Femur (tissue), 1 donor: Measurements from ENCODE around the gene THOP1.
"Not testable (repeated sequence)": the region's sequence is repeated elsewhere in the genome, so short reads cannot be mapped to it uniquely, and the experiment has no call there.

ENCODE experiments used
- DNase-seq: peaks from one replicate; pipeline ENCODE4 v3.0.0-alpha.2; 2017

Gene THOP1

GRCh38 chr19:2817237-2817829, 32.0 kb downstream of the THOP1 start:
- not testable (repeated sequence) for DNase-seq

GRCh38 chr19:2819540-2820111, 34.3 kb downstream of the THOP1 start, which contains the start of gene ZNF554:
TSS of gene ZNF554 (plus strand) at chr19:2819868. CDS start at chr19:2820072, 204 bp downstream.
- peak; percentile 97 for DNase-seq

- no peak for DNase-seq
Measured at GRCh38 chr19:2820112-2820702, 34.9 kb downstream of the THOP1 start.

GRCh38 chr19:2822846-2823245, 37.5 kb downstream of the THOP1 start:
- no peak for DNase-seq

- no peak for DNase-seq
Measured at GRCh38 chr19:2823646-2824045, 38.3 kb downstream of the THOP1 start.

GRCh38 chr19:2824129-2824528, 38.8 kb downstream of the THOP1 start:
- no peak for DNase-seq

GRCh38 chr19:2827022-2827421, 41.7 kb downstream of the THOP1 start:
- no peak for DNase-seq

GRCh38 chr19:2827840-2828489, 42.7 kb downstream of the THOP1 start:
- DNase-seq, result no peak

- no peak for DNase-seq
Measured at GRCh38 chr19:2834294-2834871, 49.1 kb downstream of the THOP1 start.

- no peak for DNase-seq
Measured at GRCh38 chr19:2837430-2837829, 52.1 kb downstream of the THOP1 start.

- peak; percentile 99 for DNase-seq
Measured at GRCh38 chr19:2840794-2841791, 55.8 kb downstream of the THOP1 start, which contains the start of gene ZNF555. TSS of gene ZNF555 (plus strand) at chr19:2841475. CDS start at chr19:2841573, 98 bp downstream.

- DNase-seq, result no peak
Measured at GRCh38 chr19:2841855-2842574, 56.7 kb downstream of the THOP1 start.

GRCh38 chr19:2845107-2845506, 59.8 kb downstream of the THOP1 start:
- no peak for DNase-seq

GRCh38 chr19:2846180-2846894, 61.0 kb downstream of the THOP1 start:
- peak; percentile 23 for DNase-seq

- DNase-seq, result no peak
Measured at GRCh38 chr19:2847507-2847906, 62.2 kb downstream of the THOP1 start.

- DNase-seq, result peak; percentile 69
Measured at GRCh38 chr19:2848616-2849015, 63.3 kb downstream of the THOP1 start.

GRCh38 chr19:2850256-2850925, 65.1 kb downstream of the THOP1 start:
- DNase-seq, result no peak

GRCh38 chr19:2852598-2852997, 67.3 kb downstream of the THOP1 start:
- DNase-seq, result no peak

GRCh38 chr19:2853015-2853606, 67.8 kb downstream of the THOP1 start:
- no peak for DNase-seq

- no peak for DNase-seq
Measured at GRCh38 chr19:2854849-2855248, 69.5 kb downstream of the THOP1 start.
